GM10248 (cell line): ENCODE results near the gene YY1.
"Not testable (repeated sequence)": the region's sequence is repeated elsewhere in the genome, so short reads cannot be mapped to it uniquely, and the experiment has no call there.

ENCODE experiments used
- CTCF ChIA-PET: fragments of 300-600 bp; sonication (Branson Sonifier 250); formaldehyde crosslinking; extraction: SDS; loops from one replicate; lab custom pipeline; 2021; ENCODE audit warnings: antibody characterized with exemption; lab: Yijun Ruan, JAX
- POLR2A ChIA-PET: fragments of 350-650 bp; sonication (Branson Sonifier 250); formaldehyde crosslinking; extraction: SDS; loops from one replicate; lab custom pipeline; 2020; ENCODE audit warnings: antibody characterized with exemption; lab: Yijun Ruan, JAX
- DNase-seq: peaks from one replicate; pipeline ENCODE4 v3.0.0; 2012; ENCODE audit errors: extremely low spot score
- CTCF ChIP-seq: IDR thresholded peaks from 2 replicates; pipeline ENCODE4 v1.5.1; 2012; ENCODE audit warnings: mild to moderate bottlenecking, low read depth; ENCODE audit errors: extremely low read depth, missing control alignments, control extremely low read depth

The YY1 gene

DNA sequence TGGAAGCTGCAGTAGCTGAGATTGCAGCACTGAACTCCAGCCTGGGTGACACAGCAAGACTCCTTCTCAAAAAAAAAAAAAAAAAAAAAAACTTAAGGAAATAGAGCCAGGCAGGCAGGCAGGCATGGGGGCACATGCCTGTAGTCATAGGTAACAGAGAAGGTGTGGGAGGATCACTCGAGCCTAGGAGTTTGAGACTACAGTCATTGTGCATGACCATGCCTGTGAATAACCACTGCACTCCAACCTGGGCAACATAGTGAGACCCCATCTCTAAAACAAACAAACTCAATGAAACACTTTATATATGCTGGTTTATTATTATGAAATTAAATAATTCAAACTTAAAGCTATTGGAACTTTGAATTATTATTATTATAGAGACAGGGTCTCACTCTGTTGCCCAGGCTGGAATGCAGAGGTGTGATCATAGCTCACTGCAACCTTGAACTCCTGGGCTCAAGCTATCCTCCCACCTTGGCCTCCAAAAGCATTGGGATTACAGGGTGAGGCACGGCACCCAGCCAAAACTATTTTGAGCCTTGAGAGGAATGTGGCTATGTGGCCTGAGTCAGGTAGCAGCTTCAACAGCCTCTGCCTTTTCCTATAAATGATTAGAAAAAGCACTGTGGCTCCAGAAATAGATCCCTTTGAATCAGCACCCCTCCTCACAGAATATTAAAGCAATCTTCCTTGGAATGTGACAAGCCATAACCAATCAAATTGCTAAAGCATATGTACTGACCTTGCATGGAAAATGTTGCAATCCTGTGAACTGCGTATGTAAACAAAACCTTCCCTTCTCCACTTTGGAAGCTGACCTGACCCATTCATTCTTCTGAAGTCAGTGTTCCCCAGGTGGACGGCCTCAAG is 34.7 kb upstream of the YY1 start:
- CTCF ChIA-PET: interaction anchor here (1.0 to 6.3 kb wide), 5 partner anchors 10 to 49 kb away, joined by 4 to 55 read pairs (median 7); no protein-coding TSS in a partner anchor
- DNase-seq: no peak
- POLR2A ChIA-PET: no interaction called here
- no peak for TF ChIP-seq CTCF

DNA sequence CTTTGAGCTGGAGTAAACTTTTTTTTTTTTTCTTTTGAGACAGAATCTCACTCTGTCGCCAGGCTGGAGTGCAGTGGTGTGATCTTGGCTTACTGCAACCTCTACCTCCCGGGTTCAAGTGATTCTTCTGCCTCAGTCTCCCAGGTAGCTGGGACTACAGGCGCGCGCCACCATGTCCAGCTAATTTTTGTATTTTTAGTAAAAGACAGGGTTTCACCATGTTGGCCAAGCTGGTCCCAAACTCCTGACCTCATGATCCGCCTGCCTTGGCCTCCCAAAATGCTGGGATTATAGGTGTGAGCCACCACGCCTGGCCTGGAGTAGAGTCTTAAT is 34.1 kb upstream of the YY1 start:
- DNase-seq, POLR2A ChIA-PET: not testable (repeated sequence)
- CTCF ChIA-PET: interaction anchor here (1.4 to 6.3 kb wide), 4 partner anchors 10 to 32 kb away, joined by 4 to 55 read pairs (median 7); no protein-coding TSS in a partner anchor

- DNase-seq, POLR2A ChIA-PET: not testable (repeated sequence)
- CTCF ChIA-PET: interaction anchor here (6.3 kb wide), 1 partner anchor 15 kb away, joined by 55 read pairs; no protein-coding TSS in a partner anchor
Measured at GRCh38 chr14:100207588-100207987, 31.4 kb upstream of the YY1 start.

GRCh38 chr14:100208136-100208535 is 30.8 kb upstream of the YY1 start:
- DNase-seq, POLR2A ChIA-PET: not testable (repeated sequence)
- CTCF ChIA-PET: interaction anchor here (6.3 kb wide), 1 partner anchor 15 kb away, joined by 55 read pairs; no protein-coding TSS in a partner anchor

- CTCF ChIA-PET: interaction anchor here (1.6 to 4.5 kb wide), 2 partner anchors 11 to 18 kb away, joined by 4 to 27 read pairs; no protein-coding TSS in a partner anchor
- DNase-seq: no peak
- no peak for TF ChIP-seq CTCF
- POLR2A ChIA-PET: no interaction called here
Measured at GRCh38 chr14:100211366-100211765, 27.6 kb upstream of the YY1 start.

DNA sequence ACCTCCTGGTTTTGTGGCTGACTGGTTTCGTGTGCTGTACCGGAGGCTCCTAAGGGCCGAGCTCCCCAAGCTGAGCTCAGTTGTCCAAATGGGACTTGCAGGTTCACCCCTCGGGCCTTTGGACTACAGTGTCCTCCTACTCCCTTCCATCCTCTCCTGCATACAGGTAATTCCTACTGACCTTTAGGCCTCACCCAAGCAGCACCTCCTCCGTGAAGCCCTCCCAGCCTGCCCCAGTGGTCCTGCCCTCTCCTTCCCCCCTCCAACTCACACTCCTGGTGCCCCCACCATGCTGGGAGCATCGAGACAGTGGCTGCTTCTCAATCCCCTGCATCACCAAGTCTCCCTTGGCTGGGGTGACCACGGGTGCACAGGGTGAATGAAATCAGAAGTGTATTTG is 27.1 kb upstream of the YY1 start:
- no peak for TF ChIP-seq CTCF
- POLR2A ChIA-PET: no interaction called here
- no peak for DNase-seq
- CTCF ChIA-PET: interaction anchor here (1.1 to 4.5 kb wide), 3 partner anchors 11 to 21 kb away, joined by 3 to 27 read pairs (median 4); no protein-coding TSS in a partner anchor

- ChIA-PET POLR2A (no interaction called here), CTCF (interaction anchor here (1.1 to 4.5 kb wide), 6 partner anchors 10 to 28 kb away, joined by 3 to 27 read pairs (median 3); no protein-coding TSS in a partner anchor)
- DNase-seq: no peak
- no peak for TF ChIP-seq CTCF
Measured at GRCh38 chr14:100212476-100213333, 26.2 kb upstream of the YY1 start.
